PC-9 (cell line): Measurements from ENCODE around the gene LIMK1.

Experiments used
- EZH2 ChIP-seq: fragments of 200-600 bp; sonication (generic); IDR thresholded peaks from 2 replicates; pipeline ENCODE4 v1.8.0; 2017; ENCODE audit warnings: antibody characterized with exemption, low read depth
- TF ChIP-seq, protein P1 (sequence below): fragments of 200-600 bp; sonication (generic); conservative IDR thresholded peaks from 2 replicates; pipeline ENCODE4 v1.6.1; 2017; ENCODE audit warnings: mixed run types, antibody characterized with exemption, mild to moderate bottlenecking, moderate library complexity

DNA sequence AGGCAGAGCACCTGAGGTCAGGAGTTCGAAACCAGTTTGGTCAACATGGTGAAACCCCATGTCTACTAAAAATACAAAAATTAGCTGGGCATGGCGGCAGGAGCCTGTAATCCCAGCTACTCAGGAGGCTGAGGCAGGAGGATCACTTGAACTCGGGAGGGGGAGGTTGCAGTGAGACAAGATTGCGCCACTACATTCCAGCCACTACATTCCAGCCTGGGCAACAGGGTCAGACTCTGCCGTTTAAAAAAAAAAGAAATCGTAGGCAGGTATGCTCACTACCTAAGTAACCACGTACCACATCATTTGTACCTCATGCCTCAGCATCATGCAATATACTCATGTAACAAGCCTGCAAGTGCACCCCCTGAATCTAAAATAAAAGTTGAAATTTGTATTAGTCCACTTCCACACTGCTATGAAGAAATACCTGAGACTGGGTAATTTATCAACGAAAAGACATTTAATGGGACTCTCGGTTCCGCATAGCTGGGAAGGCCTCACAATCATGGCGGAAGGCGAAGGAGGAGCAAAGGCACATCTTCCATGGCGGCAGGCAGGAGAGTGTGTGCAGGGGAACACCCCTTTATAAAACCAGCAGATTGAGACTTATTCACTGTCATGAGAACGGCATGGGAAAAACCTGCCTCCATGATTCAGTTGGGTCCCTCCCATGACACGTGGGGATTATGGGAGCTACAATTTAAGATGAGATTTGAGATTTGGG is 82.4 kb downstream of the LIMK1 start:
- TF ChIP-seq, protein P1, sequence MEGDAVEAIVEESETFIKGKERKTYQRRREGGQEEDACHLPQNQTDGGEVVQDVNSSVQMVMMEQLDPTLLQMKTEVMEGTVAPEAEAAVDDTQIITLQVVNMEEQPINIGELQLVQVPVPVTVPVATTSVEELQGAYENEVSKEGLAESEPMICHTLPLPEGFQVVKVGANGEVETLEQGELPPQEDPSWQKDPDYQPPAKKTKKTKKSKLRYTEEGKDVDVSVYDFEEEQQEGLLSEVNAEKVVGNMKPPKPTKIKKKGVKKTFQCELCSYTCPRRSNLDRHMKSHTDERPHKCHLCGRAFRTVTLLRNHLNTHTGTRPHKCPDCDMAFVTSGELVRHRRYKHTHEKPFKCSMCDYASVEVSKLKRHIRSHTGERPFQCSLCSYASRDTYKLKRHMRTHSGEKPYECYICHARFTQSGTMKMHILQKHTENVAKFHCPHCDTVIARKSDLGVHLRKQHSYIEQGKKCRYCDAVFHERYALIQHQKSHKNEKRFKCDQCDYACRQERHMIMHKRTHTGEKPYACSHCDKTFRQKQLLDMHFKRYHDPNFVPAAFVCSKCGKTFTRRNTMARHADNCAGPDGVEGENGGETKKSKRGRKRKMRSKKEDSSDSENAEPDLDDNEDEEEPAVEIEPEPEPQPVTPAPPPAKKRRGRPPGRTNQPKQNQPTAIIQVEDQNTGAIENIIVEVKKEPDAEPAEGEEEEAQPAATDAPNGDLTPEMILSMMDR = no peak
- TF ChIP-seq EZH2 = no peak
